Measurements from ENCODE around the gene PXDC1. TPM values are rescaled to one million over a fixed set of nuclear protein-coding genes. Genes with fewer than 3 reads are reported as not detected.

The PXDC1 gene
- total RNA-seq, 2 experiments from 2014 or later: 0.17 to 0.27 TPM

- intact Hi-C loops (cut with DNase I, micrococcal nuclease): no loop called here
- H3K4me1 ChIP-seq (ENCODE audit: insufficient read depth, low read length): no peaks in the 10 kb centered on the region
- TF ChIP-seq, protein P1, sequence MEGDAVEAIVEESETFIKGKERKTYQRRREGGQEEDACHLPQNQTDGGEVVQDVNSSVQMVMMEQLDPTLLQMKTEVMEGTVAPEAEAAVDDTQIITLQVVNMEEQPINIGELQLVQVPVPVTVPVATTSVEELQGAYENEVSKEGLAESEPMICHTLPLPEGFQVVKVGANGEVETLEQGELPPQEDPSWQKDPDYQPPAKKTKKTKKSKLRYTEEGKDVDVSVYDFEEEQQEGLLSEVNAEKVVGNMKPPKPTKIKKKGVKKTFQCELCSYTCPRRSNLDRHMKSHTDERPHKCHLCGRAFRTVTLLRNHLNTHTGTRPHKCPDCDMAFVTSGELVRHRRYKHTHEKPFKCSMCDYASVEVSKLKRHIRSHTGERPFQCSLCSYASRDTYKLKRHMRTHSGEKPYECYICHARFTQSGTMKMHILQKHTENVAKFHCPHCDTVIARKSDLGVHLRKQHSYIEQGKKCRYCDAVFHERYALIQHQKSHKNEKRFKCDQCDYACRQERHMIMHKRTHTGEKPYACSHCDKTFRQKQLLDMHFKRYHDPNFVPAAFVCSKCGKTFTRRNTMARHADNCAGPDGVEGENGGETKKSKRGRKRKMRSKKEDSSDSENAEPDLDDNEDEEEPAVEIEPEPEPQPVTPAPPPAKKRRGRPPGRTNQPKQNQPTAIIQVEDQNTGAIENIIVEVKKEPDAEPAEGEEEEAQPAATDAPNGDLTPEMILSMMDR (IDR thresholded peaks at IDR 0.05): no peak
- H3K27me3 ChIP-seq (ENCODE audit: control insufficient read depth in 1 of 2, insufficient read depth in 2 of 2, low read length in 2 of 2): no peaks in the 10 kb centered on the region
- no peak overlapping the region for H3K4me3 ChIP-seq (ENCODE audit: low read length)
- H3K27ac ChIP-seq (ENCODE audit: low read depth in 1 of 2, low read length in 2 of 2): no peak overlapping the region
- H3K9me3 Mint-ChIP-seq: no peaks in the 10 kb centered on the region
- ChIA-PET POLR2A (no interaction called here), CTCF (no interaction called here)
- ATAC-seq (ENCODE audit: poor library complexity) (no peak), DNase-seq (no peak)
- H3K9me3 ChIP-seq (ENCODE audit: control insufficient read depth in 1 of 2, insufficient read depth in 1 of 2, low read length in 2 of 2): no peaks in the 10 kb centered on the region
- H3K36me3 ChIP-seq (ENCODE audit: insufficient read depth, low read length): no peaks in the 10 kb centered on the region
- H3K4me1 Mint-ChIP-seq (ENCODE audit: low read depth): no peaks in the 10 kb centered on the region
- peaks cover 10% of the 10 kb centered on the region for H3K27me3 Mint-ChIP-seq
- no peak overlapping the region for H3K27ac Mint-ChIP-seq
- no peaks in the 10 kb centered on the region for H3K36me3 Mint-ChIP-seq (ENCODE audit: low read depth)
- H3K4me3 Mint-ChIP-seq: no peak overlapping the region
These were observed 37.4 kb downstream of the PXDC1 start for GRCh38 chr6:3714111-3714510.

GRCh38 chr6:3712827-3713665 lies 38.5 kb downstream of the PXDC1 start:
- Mint-ChIP-seq H3K27me3 (peaks cover 10% of the 10 kb centered on the region), H3K4me3 (no peak overlapping the region), H3K4me1 (ENCODE audit: low read depth) (no peaks in the 10 kb centered on the region), H3K36me3 (ENCODE audit: low read depth) (no peaks in the 10 kb centered on the region), H3K9me3 (no peaks in the 10 kb centered on the region), H3K27ac (no peak overlapping the region)
- ChIA-PET POLR2A (no interaction called here), CTCF (no interaction called here)
- DNase-seq: no peak
- no peaks in the 10 kb centered on the region for H3K9me3 ChIP-seq (ENCODE audit: control insufficient read depth in 1 of 2, insufficient read depth in 1 of 2, low read length in 2 of 2)
- no peak for ATAC-seq (ENCODE audit: poor library complexity)
- H3K4me3 ChIP-seq (ENCODE audit: low read length): no peak overlapping the region
- H3K27me3 ChIP-seq (ENCODE audit: control insufficient read depth in 1 of 2, insufficient read depth in 2 of 2, low read length in 2 of 2): no peaks in the 10 kb centered on the region
- H3K27ac ChIP-seq (ENCODE audit: low read depth in 1 of 2, low read length in 2 of 2): no peak overlapping the region
- intact Hi-C loops (cut with DNase I, micrococcal nuclease): no loop called here
- H3K4me1 ChIP-seq (ENCODE audit: insufficient read depth, low read length): no peaks in the 10 kb centered on the region
- TF ChIP-seq, protein P1 (IDR thresholded peaks at IDR 0.05): no peak
- H3K36me3 ChIP-seq (ENCODE audit: insufficient read depth, low read length): no peaks in the 10 kb centered on the region

- H3K4me1 ChIP-seq (ENCODE audit: insufficient read depth, low read length): no peaks in the 10 kb centered on the region
- POLR2A ChIA-PET: no interaction called here
- Mint-ChIP-seq H3K4me1 (ENCODE audit: low read depth) (no peaks in the 10 kb centered on the region), H3K4me3 (no peak overlapping the region), H3K27me3 (peaks cover 7% of the 10 kb centered on the region), H3K36me3 (ENCODE audit: low read depth) (no peaks in the 10 kb centered on the region), H3K9me3 (no peaks in the 10 kb centered on the region), H3K27ac (no peak overlapping the region)
- intact Hi-C loops (cut with DNase I, micrococcal nuclease): no loop called here
- H3K27ac ChIP-seq (ENCODE audit: low read depth in 1 of 2, low read length in 2 of 2): no peak overlapping the region
- TF ChIP-seq, protein P1 (IDR thresholded peaks at IDR 0.05): no peak
- no peaks in the 10 kb centered on the region for H3K9me3 ChIP-seq (ENCODE audit: control insufficient read depth in 1 of 2, insufficient read depth in 1 of 2, low read length in 2 of 2)
- CTCF ChIA-PET: no interaction called here
- H3K4me3 ChIP-seq (ENCODE audit: low read length): no peak overlapping the region
- H3K36me3 ChIP-seq (ENCODE audit: insufficient read depth, low read length): no peaks in the 10 kb centered on the region
- ATAC-seq (ENCODE audit: poor library complexity) (no peak), DNase-seq (no peak)
- H3K27me3 ChIP-seq (ENCODE audit: control insufficient read depth in 1 of 2, insufficient read depth in 2 of 2, low read length in 2 of 2): no peaks in the 10 kb centered on the region
These were observed 39.7 kb downstream of the PXDC1 start for GRCh38 chr6:3711776-3712175.

All from CD4-positive, alpha-beta T cell (primary cell).